ENCODE measurements around the gene SNAPC2.

DNA sequence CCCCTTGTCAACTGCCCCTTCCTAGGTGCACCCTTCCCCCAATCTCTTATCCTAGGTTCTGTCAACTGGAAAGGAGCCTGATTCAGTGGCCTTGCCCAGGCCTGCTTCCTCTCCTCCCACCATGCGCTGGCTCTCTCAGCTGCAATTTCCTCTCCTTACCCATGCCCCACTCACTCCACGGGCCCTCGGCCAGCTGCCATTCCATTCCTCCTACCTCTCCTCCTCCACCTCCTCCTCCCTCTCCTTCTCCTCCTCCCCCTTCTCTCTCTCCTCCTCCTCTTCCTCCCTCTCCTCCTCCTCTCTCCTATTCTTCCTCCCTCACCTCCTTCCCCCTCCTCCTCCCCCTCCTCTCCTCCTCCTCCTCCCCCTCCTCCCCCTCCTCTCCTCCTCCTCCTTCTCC is 32.9 kb downstream of the SNAPC2 start:
- TF ChIP-seq, protein P1, sequence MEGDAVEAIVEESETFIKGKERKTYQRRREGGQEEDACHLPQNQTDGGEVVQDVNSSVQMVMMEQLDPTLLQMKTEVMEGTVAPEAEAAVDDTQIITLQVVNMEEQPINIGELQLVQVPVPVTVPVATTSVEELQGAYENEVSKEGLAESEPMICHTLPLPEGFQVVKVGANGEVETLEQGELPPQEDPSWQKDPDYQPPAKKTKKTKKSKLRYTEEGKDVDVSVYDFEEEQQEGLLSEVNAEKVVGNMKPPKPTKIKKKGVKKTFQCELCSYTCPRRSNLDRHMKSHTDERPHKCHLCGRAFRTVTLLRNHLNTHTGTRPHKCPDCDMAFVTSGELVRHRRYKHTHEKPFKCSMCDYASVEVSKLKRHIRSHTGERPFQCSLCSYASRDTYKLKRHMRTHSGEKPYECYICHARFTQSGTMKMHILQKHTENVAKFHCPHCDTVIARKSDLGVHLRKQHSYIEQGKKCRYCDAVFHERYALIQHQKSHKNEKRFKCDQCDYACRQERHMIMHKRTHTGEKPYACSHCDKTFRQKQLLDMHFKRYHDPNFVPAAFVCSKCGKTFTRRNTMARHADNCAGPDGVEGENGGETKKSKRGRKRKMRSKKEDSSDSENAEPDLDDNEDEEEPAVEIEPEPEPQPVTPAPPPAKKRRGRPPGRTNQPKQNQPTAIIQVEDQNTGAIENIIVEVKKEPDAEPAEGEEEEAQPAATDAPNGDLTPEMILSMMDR (IDR thresholded peaks at IDR 0.05): no peak
- TF ChIP-seq, protein P2, sequence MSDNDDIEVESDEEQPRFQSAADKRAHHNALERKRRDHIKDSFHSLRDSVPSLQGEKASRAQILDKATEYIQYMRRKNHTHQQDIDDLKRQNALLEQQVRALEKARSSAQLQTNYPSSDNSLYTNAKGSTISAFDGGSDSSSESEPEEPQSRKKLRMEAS (IDR thresholded peaks at IDR 0.05; ENCODE audit: low read depth): 0 out of 2 replicates have a peak, but pooled peaks have one; percentile 18
- TF ChIP-seq POLR2AphosphoS5 (IDR thresholded peaks at IDR 0.05; ENCODE audit: low read depth, low read length) (no peak), ELF1 (IDR thresholded peaks at IDR 0.05) (no peak), RAD21 (IDR thresholded peaks at IDR 0.05; ENCODE audit: low read length) (no peak), MEF2A (IDR thresholded peaks at IDR 0.05; ENCODE audit: borderline replicate concordance, low read depth) (no peak), CHD2 (IDR thresholded peaks at IDR 0.05; ENCODE audit: low read length, partially characterized antibody) (no peak), TAF1 (IDR thresholded peaks at IDR 0.05; ENCODE audit: borderline replicate concordance, low read depth, low read length) (no peak), EP300 (IDR thresholded peaks at IDR 0.05; ENCODE audit: borderline replicate concordance in 1 of 2, low read depth in 1 of 2, low read length in 1 of 2) (no peak)
